Activated CD8-positive, alpha-beta memory T cell treated with anti-CD3 and anti-CD28 coated beads, Interleukin-2, amount 10 ng/mL, durations not matched to agents 7 days and 5 days (primary cell): ENCODE measurements around the gene MRAS. TPM values are rescaled to one million over a fixed set of nuclear protein-coding genes. Genes with fewer than 3 reads are reported as not detected.

ENCODE experiments used
- ATAC-seq: fragments of 150-1000 bp; cut with Tn5 transposase; one replicate; pipeline ENCODE4 v1.10.0; 2021; ENCODE audit warnings: moderate library complexity
- CTCF ChIA-PET: fragments of 350-600 bp; sonication (Branson Sonifier 250); formaldehyde crosslinking; loops from one replicate; lab custom pipeline; 2021; ENCODE audit warnings: antibody characterized with exemption; lab: Charles Lee
- DNase-seq: peaks from one replicate; pipeline ENCODE4 v3.0.0-alpha.2; 2020
- H3K27ac Mint-ChIP-seq: one replicate; pipeline ENCODE4 v1.8.0; 2021; ENCODE audit warnings: mild to moderate bottlenecking, mixed read lengths
- H3K27me3 Mint-ChIP-seq: one replicate; pipeline ENCODE4 v1.8.0; 2021; ENCODE audit warnings: mixed read lengths
- H3K36me3 Mint-ChIP-seq: one replicate; pipeline ENCODE4 v1.8.0; 2021; ENCODE audit warnings: mild to moderate bottlenecking, mixed read lengths
- H3K4me1 Mint-ChIP-seq: one replicate; pipeline ENCODE4 v1.8.0; 2021; ENCODE audit warnings: mixed read lengths
- H3K4me3 Mint-ChIP-seq: one replicate; pipeline ENCODE4 v1.8.0; 2021; ENCODE audit warnings: mild to moderate bottlenecking, moderate library complexity, mixed read lengths
- H3K9me3 Mint-ChIP-seq: one replicate; pipeline ENCODE4 v1.8.0; 2022; ENCODE audit warnings: low read depth, mixed read lengths
- total RNA-seq, 2 experiments: library from RNA; stranded (reverse); gene quantifications; one replicate each; pipeline ENCODE4 v1.2.3, GENCODE V29; 2021

MRAS gene
- total RNA-seq, 2 experiments from 2014 or later = not detected

DNA sequence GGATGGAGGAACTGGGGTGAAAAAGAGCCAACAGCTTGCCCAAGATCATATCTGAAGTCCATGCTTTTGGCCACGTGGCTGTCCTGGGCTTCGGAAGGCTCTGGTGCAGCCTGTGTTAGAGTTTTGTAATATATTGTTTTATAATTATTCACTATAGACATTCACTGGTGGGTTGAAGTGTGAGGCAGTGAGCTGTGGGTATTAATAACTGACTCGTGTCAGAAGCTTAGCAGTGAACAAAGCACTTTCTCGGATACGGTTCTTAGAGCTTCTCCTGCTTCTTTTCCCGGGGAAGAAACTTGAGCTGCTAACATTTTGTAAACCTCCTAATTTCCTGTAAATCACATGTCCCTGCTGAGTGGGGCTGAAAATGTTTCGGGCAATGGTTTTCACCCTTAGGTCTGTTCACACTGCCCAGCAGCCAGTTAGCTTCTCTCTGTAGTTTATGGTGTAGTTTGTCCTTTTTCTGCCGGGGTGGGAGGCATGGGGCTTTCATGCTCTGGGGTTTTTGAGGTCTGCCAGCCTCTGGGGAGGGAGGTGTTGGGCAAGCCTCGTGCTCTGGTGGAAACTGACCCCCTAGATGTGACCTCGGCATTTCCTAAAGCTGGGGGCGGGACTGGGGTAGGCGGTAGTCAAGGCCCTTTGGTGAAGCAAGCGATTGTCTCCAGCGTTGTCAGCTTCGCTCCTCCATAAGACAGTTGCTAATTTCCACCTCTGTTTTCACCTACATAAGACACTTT, 1.7 kb downstream of the MRAS start:
- Mint-ChIP-seq H3K27me3 (peaks cover 58% of the 10 kb centered on the region), H3K4me1 (peaks cover 7% of the 10 kb centered on the region), H3K9me3 (no peaks in the 10 kb centered on the region), H3K36me3 (peaks cover 2% of the 10 kb centered on the region), H3K4me3 (no peak overlapping the region), H3K27ac (no peak overlapping the region)
- no peak for ATAC-seq
- CTCF ChIA-PET = interaction anchor here (1.3 to 1.4 kb wide), 2 partner anchors 21 to 566 kb away, joined by 3 read pairs; no protein-coding TSS in a partner anchor
- DNase-seq = no peak

DNA sequence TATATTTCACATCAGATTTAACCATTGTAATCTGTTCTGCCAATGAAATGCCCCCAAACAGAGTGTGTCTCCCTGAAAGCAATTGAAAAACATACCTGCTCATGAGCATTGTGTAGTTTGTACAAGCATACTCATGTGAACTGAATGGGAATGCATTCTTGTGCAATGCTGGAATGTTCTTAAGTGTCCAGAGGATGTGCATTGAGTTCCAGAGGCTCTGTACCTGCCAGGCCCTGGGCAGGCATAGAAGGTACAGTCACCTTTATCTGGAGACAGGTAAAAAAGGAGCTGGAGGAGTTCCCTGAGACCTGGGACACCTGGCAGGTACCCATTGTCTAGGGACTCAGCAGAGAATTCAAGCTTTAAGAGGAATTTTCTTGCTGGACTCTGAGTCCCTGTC, 2.8 kb downstream of the MRAS start:
- DNase-seq = no peak
- Mint-ChIP-seq H3K4me1 (peaks cover 7% of the 10 kb centered on the region), H3K9me3 (no peaks in the 10 kb centered on the region), H3K4me3 (no peak overlapping the region), H3K27ac (no peak overlapping the region), H3K36me3 (peaks cover 2% of the 10 kb centered on the region), H3K27me3 (peaks cover 54% of the 10 kb centered on the region)
- no peak for ATAC-seq
- CTCF ChIA-PET = interaction anchor here (1.3 to 1.4 kb wide), 2 partner anchors 22 to 564 kb away, joined by 3 read pairs; no protein-coding TSS in a partner anchor

DNA sequence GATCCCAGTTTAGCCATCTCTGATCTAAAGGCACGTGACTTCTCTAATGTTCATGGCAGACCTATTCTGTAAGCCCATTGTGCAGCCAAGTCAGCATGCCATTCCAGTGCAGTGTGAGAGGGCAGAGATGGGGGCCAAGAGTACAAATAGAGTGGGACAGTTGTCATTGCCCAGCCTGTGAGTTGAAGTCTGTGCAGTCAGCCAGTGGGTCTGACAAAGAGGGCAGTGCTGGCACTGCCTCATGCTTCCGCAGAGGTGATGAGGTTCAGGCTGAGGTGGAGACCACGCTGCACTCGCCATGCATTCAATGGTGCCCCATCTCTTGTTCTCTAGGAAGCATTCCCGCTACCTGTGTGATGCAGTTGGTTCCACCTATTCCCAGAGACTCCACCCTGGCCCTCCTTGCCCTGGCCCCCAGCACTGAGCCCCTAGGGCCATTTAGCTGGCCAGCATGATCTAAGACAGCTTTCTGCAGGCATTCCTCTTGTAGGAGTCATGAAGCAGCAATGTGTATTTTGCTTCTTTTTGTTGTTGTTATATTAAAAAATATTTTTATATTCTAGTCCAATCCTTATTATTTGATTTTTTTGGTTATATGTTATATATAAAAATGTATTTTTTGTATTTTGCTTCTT, 3.7 kb downstream of the MRAS start:
- CTCF ChIA-PET = no interaction called here
- no peak overlapping the region for H3K4me3 Mint-ChIP-seq

DNA sequence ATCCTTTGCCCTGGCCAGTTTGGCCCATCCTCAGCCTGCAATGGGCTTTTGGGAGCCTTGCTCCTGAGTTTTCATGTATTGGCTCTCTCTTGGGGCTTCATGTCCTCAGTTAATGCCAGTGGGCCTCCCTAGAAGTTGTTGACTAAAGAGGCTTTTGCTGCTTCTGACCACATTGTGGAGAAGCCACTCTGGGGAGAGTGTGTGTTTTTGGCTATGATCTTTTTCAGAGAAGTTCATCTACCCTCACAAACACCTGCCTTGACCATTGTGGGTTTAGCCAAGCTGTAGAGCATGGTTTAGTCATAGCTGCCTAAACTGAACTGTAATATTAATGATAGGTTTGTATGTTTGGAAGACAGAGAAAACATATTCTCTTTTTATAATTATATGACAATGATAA, 6.0 kb downstream of the MRAS start:
- no peak for DNase-seq
- H3K4me1 Mint-ChIP-seq = no peaks in the 10 kb centered on the region
- no peak for ATAC-seq
- H3K9me3 Mint-ChIP-seq = no peaks in the 10 kb centered on the region
- no peak overlapping the region for H3K27ac Mint-ChIP-seq
- peaks cover 30% of the 10 kb centered on the region for H3K27me3 Mint-ChIP-seq
- no peak overlapping the region for H3K4me3 Mint-ChIP-seq
- CTCF ChIA-PET = no interaction called here
- H3K36me3 Mint-ChIP-seq = no peaks in the 10 kb centered on the region

More for the DNA sequence above, 3.7 kb downstream of the MRAS start:
- peaks cover 46% of the 10 kb centered on the region for H3K27me3 Mint-ChIP-seq
- no peak for DNase-seq
- peaks cover 2% of the 10 kb centered on the region for H3K36me3 Mint-ChIP-seq
- no peak overlapping the region for H3K27ac Mint-ChIP-seq
- no peak for ATAC-seq
- H3K9me3 Mint-ChIP-seq = no peaks in the 10 kb centered on the region
- peaks cover 6% of the 10 kb centered on the region for H3K4me1 Mint-ChIP-seq

DNA sequence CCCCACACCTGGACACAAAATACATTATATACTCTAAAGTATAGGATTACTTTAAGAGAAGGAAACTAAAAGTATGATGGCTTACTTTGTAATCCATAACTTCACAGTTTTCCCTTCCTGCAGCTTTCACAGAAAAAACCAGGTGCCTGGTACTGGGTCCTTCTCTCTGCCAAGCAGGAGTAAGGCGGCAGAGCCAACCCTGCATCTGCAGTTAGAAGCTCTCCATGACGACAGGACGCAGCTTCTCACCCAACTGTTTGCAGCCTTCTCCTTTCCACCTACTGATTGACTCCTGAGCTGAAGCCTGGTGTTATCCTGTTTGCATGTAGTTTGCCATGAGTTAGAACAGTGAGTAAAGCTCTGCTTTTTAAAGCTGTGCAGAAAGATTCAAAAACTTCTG, 6.7 kb downstream of the MRAS start:
- Mint-ChIP-seq H3K4me3 (no peak overlapping the region), H3K4me1 (no peaks in the 10 kb centered on the region), H3K27ac (no peak overlapping the region), H3K27me3 (peaks cover 25% of the 10 kb centered on the region), H3K36me3 (no peaks in the 10 kb centered on the region), H3K9me3 (no peaks in the 10 kb centered on the region)
- CTCF ChIA-PET = no interaction called here
- ATAC-seq = no peak
- DNase-seq = no peak

DNA sequence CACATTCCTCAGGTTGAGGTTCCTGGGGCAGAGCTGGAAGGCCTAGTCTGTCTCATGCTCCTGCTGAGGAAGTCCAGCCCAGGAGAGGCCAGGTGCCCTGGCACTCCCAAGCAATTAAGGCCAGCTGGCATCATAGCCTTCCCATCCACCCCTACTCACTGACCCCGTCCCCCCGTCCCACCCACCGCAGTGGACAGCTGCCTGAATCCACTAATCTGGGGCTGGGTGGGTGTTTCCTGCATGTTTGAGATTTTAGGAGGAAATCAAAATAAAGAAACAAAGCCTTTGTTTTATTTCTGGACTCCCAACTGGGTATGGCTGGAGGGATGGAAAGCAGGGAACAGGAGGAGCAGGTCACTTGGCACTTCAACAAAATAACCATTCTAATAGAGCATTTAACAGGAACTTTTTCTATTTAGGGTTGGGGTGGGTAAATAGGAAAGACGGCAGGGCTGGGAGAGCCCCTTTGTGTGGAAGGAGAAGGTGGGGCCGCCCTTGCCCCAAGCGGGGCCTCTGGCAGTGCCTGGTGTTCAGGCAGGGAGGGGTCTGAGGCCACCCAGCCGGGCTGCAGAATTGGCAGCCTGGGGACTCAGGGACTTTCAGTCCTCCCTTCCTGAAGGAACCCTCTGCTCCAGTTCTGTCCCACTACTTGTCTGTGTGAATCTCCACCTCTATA, 8.5 kb downstream of the MRAS start:
- H3K27me3 Mint-ChIP-seq = peaks cover 11% of the 10 kb centered on the region
- H3K9me3 Mint-ChIP-seq = no peaks in the 10 kb centered on the region
- no peak for ATAC-seq
- CTCF ChIA-PET = no interaction called here
- no peak overlapping the region for H3K27ac Mint-ChIP-seq
- H3K36me3 Mint-ChIP-seq = no peaks in the 10 kb centered on the region
- H3K4me3 Mint-ChIP-seq = no peak overlapping the region
- no peak for DNase-seq
- H3K4me1 Mint-ChIP-seq = no peaks in the 10 kb centered on the region

DNA sequence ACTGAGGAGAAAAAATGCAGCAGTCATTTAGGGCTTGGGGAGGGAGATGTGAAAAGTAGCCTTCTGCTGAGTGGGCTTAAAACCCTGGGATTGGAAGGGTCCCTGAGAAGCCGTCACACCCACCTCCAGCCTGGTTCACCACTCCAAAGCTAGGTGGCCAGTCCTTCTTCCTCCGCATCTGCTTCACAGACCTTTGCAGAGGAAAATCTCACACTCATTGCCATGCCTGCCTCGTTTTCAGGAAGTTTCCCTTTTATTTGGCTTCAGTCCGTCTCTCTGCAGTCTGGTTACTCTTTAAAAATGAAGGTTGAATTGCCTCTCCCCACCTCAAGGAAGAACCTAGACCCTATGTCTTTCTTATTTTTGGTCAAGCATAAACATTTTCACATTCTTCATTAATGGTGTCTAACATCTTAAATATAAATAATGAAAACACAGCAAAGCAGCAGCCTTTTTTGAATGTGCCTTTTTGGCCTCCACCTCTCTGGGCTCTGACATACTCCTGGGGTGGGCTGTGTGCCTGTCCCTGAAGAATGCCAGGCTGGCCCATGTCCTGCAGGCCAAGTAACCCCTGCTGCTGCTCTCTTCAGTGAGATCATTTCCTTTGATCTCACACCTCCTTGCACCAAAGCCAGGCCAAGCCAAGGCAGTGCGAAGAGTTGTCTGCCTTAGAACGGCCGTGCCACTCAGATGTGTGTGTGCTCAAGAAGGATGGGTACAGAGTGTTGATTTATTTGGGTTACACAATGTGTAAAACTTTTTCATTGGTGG, 11.0 kb downstream of the MRAS start:
- no peaks in the 10 kb centered on the region for H3K4me1 Mint-ChIP-seq
- H3K36me3 Mint-ChIP-seq = no peaks in the 10 kb centered on the region
- no peak overlapping the region for H3K27ac Mint-ChIP-seq
- peaks cover 2% of the 10 kb centered on the region for H3K27me3 Mint-ChIP-seq
- DNase-seq (no peak), ATAC-seq (no peak)
- CTCF ChIA-PET = no interaction called here
- H3K4me3 Mint-ChIP-seq = no peak overlapping the region
- H3K9me3 Mint-ChIP-seq = no peaks in the 10 kb centered on the region

DNA sequence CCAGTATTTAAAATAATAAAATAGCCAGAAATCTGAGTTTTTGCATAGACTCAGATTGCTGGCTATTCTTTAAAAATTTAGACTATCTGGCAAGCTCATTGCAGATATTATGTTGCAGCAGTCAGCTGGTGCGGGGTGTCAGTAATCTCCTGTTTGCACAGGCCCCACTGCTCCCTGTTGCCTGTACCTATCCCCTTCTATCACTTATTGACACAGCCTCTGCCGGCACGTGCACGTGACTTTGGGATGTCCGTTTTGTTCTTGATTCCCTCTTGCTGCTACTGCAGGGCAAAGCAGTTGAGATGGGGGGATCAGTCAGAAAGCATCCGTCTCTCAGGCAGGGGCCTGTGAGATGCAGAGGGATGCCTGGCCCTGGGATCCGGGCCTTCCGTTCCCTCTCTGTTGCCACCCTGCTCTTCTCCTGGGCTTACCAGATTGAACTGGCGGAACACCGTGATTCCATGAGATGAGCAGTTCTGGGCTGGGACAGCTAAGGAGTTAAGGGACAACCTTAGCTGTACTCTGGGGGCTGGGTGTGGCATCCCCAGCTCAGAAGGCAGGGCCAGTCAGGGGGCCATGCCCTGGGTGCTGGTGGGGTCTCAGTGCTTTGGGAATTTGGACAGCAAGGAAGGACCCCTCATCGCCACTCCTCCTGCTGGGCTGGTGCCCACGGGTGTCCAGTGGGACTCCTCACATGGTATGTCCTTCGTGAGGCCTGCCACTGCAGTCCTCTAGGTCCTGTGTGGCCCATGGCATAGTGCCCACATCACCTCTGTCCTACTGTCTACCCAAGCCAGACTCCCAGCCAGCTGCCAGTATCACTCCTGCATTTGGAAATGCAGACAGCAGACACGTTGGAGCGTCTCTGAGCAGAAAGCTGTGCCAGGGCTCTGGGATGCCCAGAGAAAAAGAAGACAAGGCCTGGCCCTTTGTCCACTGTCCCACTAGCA, 11.8 kb downstream of the MRAS start:
- CTCF ChIA-PET = no interaction called here
- Mint-ChIP-seq H3K9me3 (no peaks in the 10 kb centered on the region), H3K36me3 (no peaks in the 10 kb centered on the region), H3K4me1 (no peaks in the 10 kb centered on the region), H3K27me3 (peaks cover 4% of the 10 kb centered on the region), H3K4me3 (no peak overlapping the region), H3K27ac (no peak overlapping the region)
- ATAC-seq = no peak
- no peak for DNase-seq

DNA sequence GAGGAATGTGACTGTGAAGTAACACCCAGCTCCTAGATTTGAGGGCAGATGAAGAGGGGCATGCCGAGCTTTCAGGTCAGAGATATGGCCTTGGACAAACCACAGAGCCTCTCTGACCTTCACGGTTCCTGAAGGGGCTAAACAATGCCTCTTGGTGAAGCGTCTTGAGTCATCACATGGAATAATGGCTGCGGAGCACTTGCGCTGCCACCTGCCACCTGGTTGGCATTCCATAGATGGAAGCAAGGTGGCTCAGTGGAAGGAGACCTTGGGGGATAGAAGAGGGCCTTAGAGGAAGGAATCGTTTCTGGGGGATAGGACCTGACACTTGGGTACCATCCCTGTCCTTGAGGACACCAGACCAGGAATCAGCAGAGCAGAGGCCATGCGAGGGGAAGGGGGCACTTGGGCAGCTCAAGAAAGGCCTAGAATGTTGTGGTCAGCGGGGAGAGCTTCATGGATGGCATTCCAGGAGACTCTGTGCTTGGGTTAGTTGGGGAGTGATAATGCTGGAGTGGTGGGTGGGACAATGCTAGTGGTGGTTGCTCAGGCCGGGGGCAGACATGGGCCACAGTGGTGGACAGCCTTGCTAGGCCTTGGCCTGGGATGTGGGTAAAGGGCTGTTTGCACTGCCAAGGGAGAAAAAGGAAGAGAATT, 12.6 kb downstream of the MRAS start:
- no peak for ATAC-seq
- Mint-ChIP-seq H3K4me1 (no peaks in the 10 kb centered on the region), H3K27ac (no peak overlapping the region), H3K4me3 (no peak overlapping the region), H3K9me3 (no peaks in the 10 kb centered on the region), H3K27me3 (peaks cover 4% of the 10 kb centered on the region), H3K36me3 (no peaks in the 10 kb centered on the region)
- CTCF ChIA-PET = no interaction called here
- no peak for DNase-seq

DNA sequence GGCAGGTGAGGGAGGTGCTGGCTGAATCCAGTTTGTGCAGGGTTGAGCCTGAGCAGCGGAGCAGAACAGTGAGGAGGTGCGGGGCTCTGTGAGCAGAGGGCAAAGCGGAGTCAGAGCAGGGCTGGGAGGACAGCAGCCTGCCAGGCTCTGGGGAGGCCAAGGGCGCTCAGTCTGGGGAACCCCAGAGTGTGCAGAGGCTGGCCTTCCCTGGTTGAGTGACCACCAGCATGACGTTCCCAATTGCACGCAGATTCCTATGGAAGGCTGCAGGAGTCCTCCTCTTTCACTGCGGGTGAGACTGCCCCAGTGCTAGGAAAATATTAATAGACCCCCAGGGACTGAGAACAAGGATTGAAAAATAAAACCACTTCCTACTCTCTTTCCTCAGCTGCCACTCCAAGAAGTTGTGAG, 13.2 kb downstream of the MRAS start:
- CTCF ChIA-PET = no interaction called here
- Mint-ChIP-seq H3K27ac (no peak overlapping the region), H3K4me1 (no peaks in the 10 kb centered on the region), H3K27me3 (peaks cover 4% of the 10 kb centered on the region), H3K9me3 (no peaks in the 10 kb centered on the region), H3K4me3 (no peak overlapping the region), H3K36me3 (no peaks in the 10 kb centered on the region)
- no peak for ATAC-seq
- DNase-seq = no peak

DNA sequence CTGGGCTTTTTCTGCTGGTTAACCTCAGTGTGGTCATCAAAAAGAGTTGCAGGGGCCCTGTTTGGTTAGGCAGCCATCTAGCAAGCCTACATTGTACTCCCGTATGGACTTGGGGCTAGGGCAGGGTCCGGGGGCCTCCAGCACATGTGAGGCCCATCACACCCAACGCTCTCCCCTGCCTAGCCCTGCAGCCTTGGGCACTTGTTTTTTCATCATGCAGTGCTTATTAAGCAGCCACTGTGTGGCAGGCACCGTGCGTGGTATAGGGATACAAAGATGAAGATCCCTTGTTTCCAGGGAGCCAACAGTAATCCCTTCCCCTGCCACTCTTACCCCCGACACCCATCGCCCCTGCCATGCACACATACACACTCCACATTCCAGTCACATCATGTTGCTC, 14.2 kb downstream of the MRAS start:
- H3K36me3 Mint-ChIP-seq = no peaks in the 10 kb centered on the region
- H3K4me1 Mint-ChIP-seq = no peaks in the 10 kb centered on the region
- H3K27ac Mint-ChIP-seq = no peak overlapping the region
- DNase-seq (no peak), ATAC-seq (no peak)
- no peak overlapping the region for H3K4me3 Mint-ChIP-seq
- CTCF ChIA-PET = no interaction called here
- H3K27me3 Mint-ChIP-seq = peaks cover 4% of the 10 kb centered on the region
- no peaks in the 10 kb centered on the region for H3K9me3 Mint-ChIP-seq

DNA sequence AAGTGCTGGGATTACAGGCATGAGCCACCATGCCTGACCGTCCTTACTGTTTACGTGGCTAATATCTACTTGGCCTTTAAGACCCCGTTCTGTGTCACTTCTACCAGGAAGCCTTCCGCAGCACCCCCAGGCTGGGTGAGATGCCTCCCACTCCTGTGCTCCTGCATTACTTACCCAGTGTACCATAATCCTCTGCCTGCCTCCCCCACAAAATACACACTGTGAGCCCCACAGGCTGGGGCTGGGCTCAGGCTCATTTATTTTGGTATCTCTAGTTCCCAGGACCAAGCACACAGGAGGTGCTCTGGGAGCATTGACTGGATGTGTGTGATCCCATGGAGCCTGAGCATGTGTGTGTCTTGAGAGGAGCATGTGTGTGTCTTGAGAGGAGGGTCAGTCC, 14.9 kb downstream of the MRAS start:
- Mint-ChIP-seq H3K27me3 (peaks cover 4% of the 10 kb centered on the region), H3K4me1 (no peaks in the 10 kb centered on the region), H3K9me3 (no peaks in the 10 kb centered on the region), H3K36me3 (no peaks in the 10 kb centered on the region), H3K27ac (no peak overlapping the region), H3K4me3 (no peak overlapping the region)
- DNase-seq = no peak
- CTCF ChIA-PET = no interaction called here
- ATAC-seq = no peak
